ENCODE results near the gene FAM227A. TPM values are rescaled to one million over a fixed set of nuclear protein-coding genes. Genes with fewer than 3 reads are reported as not detected.

FAM227A gene
- total and polyA plus RNA-seq, 2 of the 8 experiments (the other 6 are each of a cell fraction or from before 2014, with no cell fraction given) = 2.1 to 3.9 TPM

DNA sequence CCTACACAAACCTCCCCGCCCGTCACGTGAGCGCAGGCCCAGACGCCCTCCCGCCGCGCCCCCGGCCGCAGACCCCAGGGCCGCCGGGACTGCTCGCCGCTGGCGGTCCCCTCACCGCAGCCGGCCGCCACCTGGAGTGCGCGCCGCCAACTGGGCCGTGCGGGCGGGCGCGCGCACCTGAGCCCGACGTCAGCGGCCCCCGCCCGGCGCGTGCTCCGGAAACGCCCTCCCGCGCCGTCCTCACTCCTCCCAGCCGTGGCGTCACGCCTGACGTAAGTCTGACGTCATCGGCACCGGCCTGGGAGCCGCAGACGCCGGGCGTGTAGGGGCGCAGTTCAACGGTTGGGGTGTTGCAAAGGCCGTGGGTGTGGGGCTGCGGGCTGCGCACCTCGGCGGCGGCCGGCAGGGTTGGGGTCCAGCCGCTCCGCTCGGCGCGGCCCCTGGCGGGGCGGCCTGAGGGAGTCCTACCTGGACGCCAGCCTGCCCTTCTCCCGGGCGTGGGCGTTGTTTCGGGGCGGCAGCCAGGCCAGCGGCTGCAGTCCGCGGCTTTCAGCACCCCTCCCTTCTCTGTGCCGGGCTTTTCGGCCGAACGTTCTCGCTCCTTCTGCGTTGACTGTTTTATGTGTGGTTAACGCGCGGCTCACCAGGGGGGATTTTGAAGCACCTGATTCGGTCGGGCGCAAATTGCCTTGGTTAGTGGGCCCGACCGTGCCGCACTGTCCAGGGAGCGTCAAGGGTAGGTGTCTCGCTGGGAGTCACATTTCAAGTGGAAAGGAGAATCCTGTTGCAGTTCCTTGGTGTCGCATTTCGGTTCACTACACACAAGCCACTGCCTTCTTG lies 44.8 kb upstream of the FAM227A start, which contains the start of gene JOSD1 (continued):
- TF ChIP-seq, protein P1, sequence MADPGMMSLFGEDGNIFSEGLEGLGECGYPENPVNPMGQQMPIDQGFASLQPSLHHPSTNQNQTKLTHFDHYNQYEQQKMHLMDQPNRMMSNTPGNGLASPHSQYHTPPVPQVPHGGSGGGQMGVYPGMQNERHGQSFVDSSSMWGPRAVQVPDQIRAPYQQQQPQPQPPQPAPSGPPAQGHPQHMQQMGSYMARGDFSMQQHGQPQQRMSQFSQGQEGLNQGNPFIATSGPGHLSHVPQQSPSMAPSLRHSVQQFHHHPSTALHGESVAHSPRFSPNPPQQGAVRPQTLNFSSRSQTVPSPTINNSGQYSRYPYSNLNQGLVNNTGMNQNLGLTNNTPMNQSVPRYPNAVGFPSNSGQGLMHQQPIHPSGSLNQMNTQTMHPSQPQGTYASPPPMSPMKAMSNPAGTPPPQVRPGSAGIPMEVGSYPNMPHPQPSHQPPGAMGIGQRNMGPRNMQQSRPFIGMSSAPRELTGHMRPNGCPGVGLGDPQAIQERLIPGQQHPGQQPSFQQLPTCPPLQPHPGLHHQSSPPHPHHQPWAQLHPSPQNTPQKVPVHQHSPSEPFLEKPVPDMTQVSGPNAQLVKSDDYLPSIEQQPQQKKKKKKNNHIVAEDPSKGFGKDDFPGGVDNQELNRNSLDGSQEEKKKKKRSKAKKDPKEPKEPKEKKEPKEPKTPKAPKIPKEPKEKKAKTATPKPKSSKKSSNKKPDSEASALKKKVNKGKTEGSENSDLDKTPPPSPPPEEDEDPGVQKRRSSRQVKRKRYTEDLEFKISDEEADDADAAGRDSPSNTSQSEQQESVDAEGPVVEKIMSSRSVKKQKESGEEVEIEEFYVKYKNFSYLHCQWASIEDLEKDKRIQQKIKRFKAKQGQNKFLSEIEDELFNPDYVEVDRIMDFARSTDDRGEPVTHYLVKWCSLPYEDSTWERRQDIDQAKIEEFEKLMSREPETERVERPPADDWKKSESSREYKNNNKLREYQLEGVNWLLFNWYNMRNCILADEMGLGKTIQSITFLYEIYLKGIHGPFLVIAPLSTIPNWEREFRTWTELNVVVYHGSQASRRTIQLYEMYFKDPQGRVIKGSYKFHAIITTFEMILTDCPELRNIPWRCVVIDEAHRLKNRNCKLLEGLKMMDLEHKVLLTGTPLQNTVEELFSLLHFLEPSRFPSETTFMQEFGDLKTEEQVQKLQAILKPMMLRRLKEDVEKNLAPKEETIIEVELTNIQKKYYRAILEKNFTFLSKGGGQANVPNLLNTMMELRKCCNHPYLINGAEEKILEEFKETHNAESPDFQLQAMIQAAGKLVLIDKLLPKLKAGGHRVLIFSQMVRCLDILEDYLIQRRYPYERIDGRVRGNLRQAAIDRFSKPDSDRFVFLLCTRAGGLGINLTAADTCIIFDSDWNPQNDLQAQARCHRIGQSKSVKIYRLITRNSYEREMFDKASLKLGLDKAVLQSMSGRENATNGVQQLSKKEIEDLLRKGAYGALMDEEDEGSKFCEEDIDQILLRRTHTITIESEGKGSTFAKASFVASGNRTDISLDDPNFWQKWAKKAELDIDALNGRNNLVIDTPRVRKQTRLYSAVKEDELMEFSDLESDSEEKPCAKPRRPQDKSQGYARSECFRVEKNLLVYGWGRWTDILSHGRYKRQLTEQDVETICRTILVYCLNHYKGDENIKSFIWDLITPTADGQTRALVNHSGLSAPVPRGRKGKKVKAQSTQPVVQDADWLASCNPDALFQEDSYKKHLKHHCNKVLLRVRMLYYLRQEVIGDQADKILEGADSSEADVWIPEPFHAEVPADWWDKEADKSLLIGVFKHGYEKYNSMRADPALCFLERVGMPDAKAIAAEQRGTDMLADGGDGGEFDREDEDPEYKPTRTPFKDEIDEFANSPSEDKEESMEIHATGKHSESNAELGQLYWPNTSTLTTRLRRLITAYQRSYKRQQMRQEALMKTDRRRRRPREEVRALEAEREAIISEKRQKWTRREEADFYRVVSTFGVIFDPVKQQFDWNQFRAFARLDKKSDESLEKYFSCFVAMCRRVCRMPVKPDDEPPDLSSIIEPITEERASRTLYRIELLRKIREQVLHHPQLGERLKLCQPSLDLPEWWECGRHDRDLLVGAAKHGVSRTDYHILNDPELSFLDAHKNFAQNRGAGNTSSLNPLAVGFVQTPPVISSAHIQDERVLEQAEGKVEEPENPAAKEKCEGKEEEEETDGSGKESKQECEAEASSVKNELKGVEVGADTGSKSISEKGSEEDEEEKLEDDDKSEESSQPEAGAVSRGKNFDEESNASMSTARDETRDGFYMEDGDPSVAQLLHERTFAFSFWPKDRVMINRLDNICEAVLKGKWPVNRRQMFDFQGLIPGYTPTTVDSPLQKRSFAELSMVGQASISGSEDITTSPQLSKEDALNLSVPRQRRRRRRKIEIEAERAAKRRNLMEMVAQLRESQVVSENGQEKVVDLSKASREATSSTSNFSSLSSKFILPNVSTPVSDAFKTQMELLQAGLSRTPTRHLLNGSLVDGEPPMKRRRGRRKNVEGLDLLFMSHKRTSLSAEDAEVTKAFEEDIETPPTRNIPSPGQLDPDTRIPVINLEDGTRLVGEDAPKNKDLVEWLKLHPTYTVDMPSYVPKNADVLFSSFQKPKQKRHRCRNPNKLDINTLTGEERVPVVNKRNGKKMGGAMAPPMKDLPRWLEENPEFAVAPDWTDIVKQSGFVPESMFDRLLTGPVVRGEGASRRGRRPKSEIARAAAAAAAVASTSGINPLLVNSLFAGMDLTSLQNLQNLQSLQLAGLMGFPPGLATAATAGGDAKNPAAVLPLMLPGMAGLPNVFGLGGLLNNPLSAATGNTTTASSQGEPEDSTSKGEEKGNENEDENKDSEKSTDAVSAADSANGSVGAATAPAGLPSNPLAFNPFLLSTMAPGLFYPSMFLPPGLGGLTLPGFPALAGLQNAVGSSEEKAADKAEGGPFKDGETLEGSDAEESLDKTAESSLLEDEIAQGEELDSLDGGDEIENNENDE (IDR thresholded peaks at IDR 0.05; ENCODE audit: insufficient replicate concordance, low read length) = no peak
- TF ChIP-seq EP300 (IDR thresholded peaks at IDR 0.05; ENCODE audit: borderline replicate concordance in 1 of 2, low read depth in 2 of 2, low read length in 2 of 2) = peak in 1 of 2 experiments; percentile 82; a peak in 1 of 3 replicates
